GM19025 (cell line): ENCODE data around the gene GABRD.

Experiments
- ATAC-seq: cut with Tn5 transposase; IDR thresholded peaks from one replicate; pipeline ENCODE4 v1.9.1; 2021; ENCODE audit warnings: mild to moderate bottlenecking, low read depth, moderate library complexity; ENCODE audit not compliant: unreplicated experiment

Gene GABRD

GRCh38 chr1:2037314-2037979 lies 18.3 kb downstream of the GABRD start:
- no peak for ATAC-seq

GRCh38 chr1:2038229-2038628 lies 19.1 kb downstream of the GABRD start:
- no peak for ATAC-seq

GRCh38 chr1:2039251-2039650 lies 20.1 kb downstream of the GABRD start:
- ATAC-seq: no peak

GRCh38 chr1:2041305-2041704 lies 22.2 kb downstream of the GABRD start:
- no peak for ATAC-seq

GRCh38 chr1:2041887-2042286 lies 22.7 kb downstream of the GABRD start:
- ATAC-seq: no peak

GRCh38 chr1:2042830-2043773 lies 24.0 kb downstream of the GABRD start:
- no peak for ATAC-seq

GRCh38 chr1:2043886-2044285 lies 24.7 kb downstream of the GABRD start:
- no peak for ATAC-seq

GRCh38 chr1:2044510-2045319 lies 25.6 kb downstream of the GABRD start:
- no peak for ATAC-seq

- no peak for ATAC-seq
These were observed 26.5 kb downstream of the GABRD start for GRCh38 chr1:2045468-2046173.

- no peak for ATAC-seq
These were observed 27.2 kb downstream of the GABRD start for GRCh38 chr1:2046174-2046917.

GRCh38 chr1:2046953-2047748 lies 28.0 kb downstream of the GABRD start:
- no peak for ATAC-seq

GRCh38 chr1:2047749-2048729 lies 28.9 kb downstream of the GABRD start:
- ATAC-seq: no peak

GRCh38 chr1:2049225-2049717 lies 30.1 kb downstream of the GABRD start:
- no peak for ATAC-seq

GRCh38 chr1:2049718-2050431 lies 30.7 kb downstream of the GABRD start, which contains the start of gene PRKCZ:
TSS of gene PRKCZ (plus strand) at chr1:2050411. CDS start at chr1:2050631, 220 bp downstream.
- ATAC-seq: no peak

- no peak for ATAC-seq
These were observed 31.3 kb downstream of the GABRD start for GRCh38 chr1:2050461-2050792.

GRCh38 chr1:2050793-2051682 lies 31.9 kb downstream of the GABRD start:
- ATAC-seq: no peak
